Adrenal gland (tissue), 12 donors: ENCODE data around the gene LRRC15. TPM values are rescaled to one million over a fixed set of nuclear protein-coding genes. Genes with fewer than 3 reads are reported as not detected.

Source experiments
- DNase-seq, 7 donors: peaks; one replicate each; pipeline ENCODE4 v3.0.0-alpha.2; 2019 to 2020
- H3K27ac ChIP-seq, 5 donors: fragments of 200-600 bp; sonication (generic) in 4 of 5; 1 replicate in 3 of 5; 2 replicates in 2 of 5; pipeline versions ENCODE4 v1.5.1 to v1.8.0; 2016 to 2020; ENCODE audit warnings: mild to moderate bottlenecking in 1 of 5
- H3K27me3 ChIP-seq: fragments of 200-600 bp; 2 replicates; pipeline ENCODE4 v1.8.0; 2021
- H3K36me3 ChIP-seq, 2 donors: fragments of 200-600 bp; replicated peaks in 1 of 2; 1 replicate in 1 of 2; 2 replicates in 1 of 2; pipeline versions ENCODE4 v1.5.1 to v1.8.0; 2018 to 2022
- H3K4me1 ChIP-seq, 2 donors: fragments of 200-600 bp; replicated peaks in 1 of 2; 1 replicate in 1 of 2; 2 replicates in 1 of 2; pipeline versions ENCODE4 v1.5.1 to v1.8.0; 2018 to 2021
- H3K4me3 ChIP-seq, 4 donors: fragments of 200-600 bp; sonication (generic) in 3 of 4; one replicate each; pipeline ENCODE4 v1.5.1; 2016 to 2018
- H3K9me3 ChIP-seq, 3 donors: fragments of 200-600 bp; sonication (generic) in 1 of 3; replicated peaks in 1 of 3; 1 replicate in 2 of 3; 2 replicates in 1 of 3; pipeline versions ENCODE4 v1.5.1 to v1.8.0; 2016 to 2021
- POLR2A ChIP-seq, 2 donors: fragments of 450-650 bp; IDR thresholded peaks; one replicate each; pipeline ENCODE4 v1.6.1; 2017; ENCODE audit warnings: antibody characterized with exemption in 2 of 2, mild to moderate bottlenecking in 2 of 2, moderate library complexity in 1 of 2
- WGBS, 4 donors: extraction: QIAGEN DNeasy Blood & Tissue Kit in 2 of 4; methylation state at CpG; one replicate each; pipeline versions ENCODE4 v1.1.5 to v1.1.7; 2013 to 2017; 5-methylcytosine and 5-hydroxymethylcytosine counted together
- intact Hi-C, 2 donors: fragments of 100-400 bp; cut with DNase I; formaldehyde crosslinking; loops; one replicate each; pipeline versions ENCODE4 v1.14.1 to v1.15.0; 2022 to 2023
- polyA plus RNA-seq, 3 donors: library from polyadenylated mRNA; stranded (reverse); fragments of 200-250 nt in 2 of 3; fragments of 350-450 nt in 1 of 3; fragmentation: Illumina TruSeq in 1 of 3; extraction: RNeasy Lipid Tissue Mini Kit (QIAGEN cat#74804) in 1 of 3; gene quantifications; one replicate each; pipeline ENCODE4 v1.2.3, GENCODE V29; 2013 to 2014
- total RNA-seq, 9 donors: library from RNA; depleted of rRNA in 4 of 9; stranded (reverse); fragments of >200 nt in 4 of 9; fragments of 120-200 nt in 1 of 9; fragmentation: NEBNext Ultra II Directional in 1 of 9; extraction: Animal tissue kit (Norgen Biotek cat#: 25700) in 1 of 9; gene quantifications; one replicate each; pipeline versions ENCODE4 v1.1.0 to v1.2.4, GENCODE V29; 2013 to 2023
- TF ChIP-seq, protein P1 (sequence below), 6 experiments: fragments of 450-650 bp in 4 of 6; fragments of 200-600 bp in 2 of 6; sonication (generic) in 1 of 6; IDR thresholded peaks; 1 replicate in 5 of 6; 2 replicates in 1 of 6; pipeline versions ENCODE4 v1.5.1 to v1.8.0; 2016 to 2021; ENCODE audit warnings: antibody characterized with exemption in 6 of 6, mild to moderate bottlenecking in 2 of 6, moderate library complexity in 1 of 6
- donor health status: healthy with polysubstance abuse.
- donor health status: Bipolar disorder and iron deficiency.
- donor health status: DM: yes; HTN: yes; CAD: no.
- donor health status: DM: no; HTN: no; CAD: no.
- donor health status: DM: no; HTN: no; CAD: no.
- donor health status: DM: yes; HTN: yes; CAD: no.

LRRC15 gene
- total and polyA plus RNA-seq, 12 donors: 0.05 to 0.31 (median 0.12) TPM; not detected in 2

GRCh38 chr3:194375473-194376240 lies 6.1 kb upstream of the LRRC15 start:
- Histone ChIP-seq H3K27ac (no peak overlapping the region), H3K4me3 (no peak overlapping the region), H3K9me3 (no peaks in the 10 kb centered on the region), H3K36me3 (no peaks in the 10 kb centered on the region), H3K27me3 (peaks cover 5% of the 10 kb centered on the region), H3K4me1 (no peaks in the 10 kb centered on the region)
- intact Hi-C loops: no loop called here
- 50 to 62% (median 58%) methylated on average over 14 to 15 of the region's 15 CpGs for WGBS, 4 donors
- no peak for DNase-seq
- TF ChIP-seq, protein P1, sequence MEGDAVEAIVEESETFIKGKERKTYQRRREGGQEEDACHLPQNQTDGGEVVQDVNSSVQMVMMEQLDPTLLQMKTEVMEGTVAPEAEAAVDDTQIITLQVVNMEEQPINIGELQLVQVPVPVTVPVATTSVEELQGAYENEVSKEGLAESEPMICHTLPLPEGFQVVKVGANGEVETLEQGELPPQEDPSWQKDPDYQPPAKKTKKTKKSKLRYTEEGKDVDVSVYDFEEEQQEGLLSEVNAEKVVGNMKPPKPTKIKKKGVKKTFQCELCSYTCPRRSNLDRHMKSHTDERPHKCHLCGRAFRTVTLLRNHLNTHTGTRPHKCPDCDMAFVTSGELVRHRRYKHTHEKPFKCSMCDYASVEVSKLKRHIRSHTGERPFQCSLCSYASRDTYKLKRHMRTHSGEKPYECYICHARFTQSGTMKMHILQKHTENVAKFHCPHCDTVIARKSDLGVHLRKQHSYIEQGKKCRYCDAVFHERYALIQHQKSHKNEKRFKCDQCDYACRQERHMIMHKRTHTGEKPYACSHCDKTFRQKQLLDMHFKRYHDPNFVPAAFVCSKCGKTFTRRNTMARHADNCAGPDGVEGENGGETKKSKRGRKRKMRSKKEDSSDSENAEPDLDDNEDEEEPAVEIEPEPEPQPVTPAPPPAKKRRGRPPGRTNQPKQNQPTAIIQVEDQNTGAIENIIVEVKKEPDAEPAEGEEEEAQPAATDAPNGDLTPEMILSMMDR (IDR thresholded peaks at IDR 0.05): no peak
- TF ChIP-seq POLR2A (IDR thresholded peaks at IDR 0.05): no peak

DNA sequence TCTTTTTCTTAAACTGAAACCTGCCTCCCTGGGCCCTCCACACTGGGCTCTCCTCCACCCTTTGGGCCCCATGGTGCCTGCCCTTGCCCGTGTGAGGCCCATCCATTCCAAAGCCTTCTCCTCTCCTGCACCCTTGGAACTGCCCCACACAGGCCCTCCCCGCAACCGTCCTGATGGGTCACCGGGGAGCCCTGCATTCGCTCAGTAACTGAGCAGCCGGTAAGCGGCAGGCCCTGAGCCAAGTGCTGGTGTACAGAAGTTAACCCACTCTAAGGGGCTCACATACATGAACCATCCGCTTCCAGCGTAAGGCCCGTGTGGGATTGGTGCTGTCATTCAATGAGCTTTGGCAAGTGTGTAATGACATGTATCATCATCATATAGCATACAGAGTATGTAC lies 5.4 kb upstream of the LRRC15 start:
- H3K4me3 ChIP-seq: no peak overlapping the region
- intact Hi-C loops: no loop called here
- 86 to 90% (median 88%) methylated on average over 10 of the region's 10 CpGs for WGBS, 4 donors
- H3K27ac ChIP-seq: no peak overlapping the region
- TF ChIP-seq, protein P1 (IDR thresholded peaks at IDR 0.05): no peak
- TF ChIP-seq POLR2A (IDR thresholded peaks at IDR 0.05): no peak
- H3K9me3 ChIP-seq: no peaks in the 10 kb centered on the region
- DNase-seq: no peak
- H3K27me3 ChIP-seq: peaks cover 5% of the 10 kb centered on the region
- H3K36me3 ChIP-seq: no peaks in the 10 kb centered on the region
- no peaks in the 10 kb centered on the region for H3K4me1 ChIP-seq

DNA sequence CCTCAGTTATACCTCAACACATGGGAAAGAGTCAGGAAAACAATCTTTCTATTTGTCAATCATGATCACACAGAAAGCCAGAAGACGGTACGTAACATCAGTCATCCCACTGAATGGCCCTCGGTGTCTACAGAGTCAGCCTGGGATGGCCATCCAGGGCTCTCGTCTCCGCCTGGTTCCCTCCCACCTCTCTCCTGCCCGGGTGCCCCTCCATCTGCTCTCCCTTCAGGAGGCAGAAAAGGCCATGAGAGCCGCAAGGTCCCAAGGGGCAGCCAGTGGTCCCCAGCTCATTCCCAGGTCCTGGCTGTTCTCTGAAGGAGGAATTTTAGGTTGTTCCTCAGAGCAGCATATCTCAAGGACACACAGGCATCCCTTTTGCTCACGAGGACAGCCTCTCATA lies 4.4 kb upstream of the LRRC15 start:
- no peak for DNase-seq
- TF ChIP-seq POLR2A (IDR thresholded peaks at IDR 0.05): no peak
- TF ChIP-seq, protein P1 (IDR thresholded peaks at IDR 0.05): no peak
- no peak overlapping the region for H3K27ac ChIP-seq
- WGBS, 4 donors: 59 to 73% (median 70%) methylated on average over 7 to 8 of the region's 8 CpGs
- no peaks in the 10 kb centered on the region for H3K4me1 ChIP-seq
- H3K4me3 ChIP-seq: no peak overlapping the region
- no peaks in the 10 kb centered on the region for H3K36me3 ChIP-seq
- peaks cover 6% of the 10 kb centered on the region for H3K27me3 ChIP-seq
- no peaks in the 10 kb centered on the region for H3K9me3 ChIP-seq
- intact Hi-C loops: no loop called here

DNA sequence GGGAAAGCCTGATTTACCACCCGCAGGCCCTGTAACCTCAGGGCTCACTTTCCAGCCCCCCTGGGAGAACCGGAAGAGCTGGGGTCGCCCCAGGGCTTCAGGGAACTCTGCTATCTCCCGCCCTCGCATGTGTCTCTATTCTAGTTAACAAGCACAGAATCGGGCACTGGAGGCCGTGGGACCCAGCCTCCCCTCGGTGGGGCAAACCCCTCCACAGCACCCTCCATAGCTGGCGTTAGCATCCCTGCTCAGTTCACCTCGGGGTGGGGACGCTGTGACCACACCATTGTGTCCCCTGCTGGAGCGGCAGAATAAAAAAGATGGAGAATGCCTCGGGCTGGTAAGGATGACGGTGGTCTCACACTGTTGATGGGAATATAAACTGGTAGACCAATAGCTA lies 3.5 kb upstream of the LRRC15 start:
- Histone ChIP-seq H3K9me3 (no peaks in the 10 kb centered on the region), H3K27me3 (peaks cover 12% of the 10 kb centered on the region), H3K4me1 (no peaks in the 10 kb centered on the region), H3K4me3 (no peak overlapping the region), H3K36me3 (no peaks in the 10 kb centered on the region), H3K27ac (no peak overlapping the region)
- intact Hi-C loops: no loop called here
- DNase-seq: no peak
- TF ChIP-seq, protein P1 (IDR thresholded peaks at IDR 0.05): no peak
- TF ChIP-seq POLR2A (IDR thresholded peaks at IDR 0.05): no peak
- 86 to 90% (median 88%) methylated on average over 10 to 14 of the region's 14 CpGs for WGBS, 4 donors
